Endothelial cell of umbilical vein (primary cell): ENCODE results near the gene PDX1. TPM values are rescaled to one million over a fixed set of nuclear protein-coding genes. Genes with fewer than 3 reads are reported as not detected.

Experiments used
- BruUV-seq: library from RNA; stranded (reverse); fragments of 400-500 nt; replicated peaks from 2 replicates; lab custom pipeline; 2021; lab: Mats Ljungman, UMichigan
- CTCF ChIA-PET: fragments of 300-600, 350-600 bp; sonication (Branson Sonifier 250); formaldehyde crosslinking; loops from one replicate; lab custom pipeline; 2021; ENCODE audit warnings: antibody characterized with exemption, inconsistent platforms; lab: Charles Lee
- POLR2A ChIA-PET: fragments of 300-600, 350-600 bp; sonication (Branson Sonifier 250); formaldehyde crosslinking; loops from one replicate; lab custom pipeline; 2021; ENCODE audit warnings: antibody characterized with exemption, inconsistent platforms; lab: Charles Lee
- DNase-seq: peaks from one replicate; pipeline ENCODE4 v3.0.0-alpha.2; 2011; ENCODE audit warnings: low read depth, low spot score
- FAIRE-seq: peaks from 2 replicates; lab custom pipeline; 2011; peaks lifted over from hg19 to GRCh38; lab: Jason Lieb, UNC
- H2AFZ ChIP-seq: 2 replicates; pipeline ENCODE4 v1.6.0; 2012; ENCODE audit warnings: low read depth, low read length, control low read depth, inconsistent platforms
- H3K27ac ChIP-seq: 2 replicates; pipeline ENCODE4 v1.5.1; 2011; ENCODE audit warnings: low read depth, mild to moderate bottlenecking, control low read depth, low read length, moderate library complexity; ENCODE audit not compliant: insufficient read depth
- H3K27me3 ChIP-seq, 2 experiments: 2 replicates each; pipeline versions ENCODE4 v1.6.0 to v1.6.1; 2011; ENCODE audit warnings: low read length in 2 of 2, mixed read lengths in 1 of 2; ENCODE audit not compliant: control insufficient read depth in 2 of 2, insufficient read depth in 2 of 2
- H3K36me3 ChIP-seq, 2 experiments: 2 replicates in 1 of 2; 3 replicates in 1 of 2; pipeline ENCODE4 v1.5.1; 2011; ENCODE audit warnings: low read length in 2 of 2, mild to moderate bottlenecking in 1 of 2, moderate library complexity in 1 of 2; ENCODE audit not compliant: control insufficient read depth in 2 of 2, insufficient read depth in 2 of 2; ENCODE audit errors: extremely low read depth in 1 of 2
- H3K4me1 ChIP-seq: 3 replicates; pipeline ENCODE4 v1.5.1; 2011; ENCODE audit warnings: mild to moderate bottlenecking, low read length; ENCODE audit not compliant: control insufficient read depth, insufficient read depth; ENCODE audit errors: extremely low read depth
- H3K4me2 ChIP-seq: 2 replicates; pipeline ENCODE4 v1.6.1; 2011; ENCODE audit warnings: low read length, control low read depth, mixed read lengths; ENCODE audit not compliant: insufficient read depth
- H3K4me3 ChIP-seq, 3 experiments: fragments of 200-600 bp in 1 of 3; sonication (generic), shearing (Covaris generic) in 1 of 3; replicated peaks in 1 of 3; 2 replicates each; pipeline ENCODE4 v1.5.1; 2011 to 2016; ENCODE audit warnings: control low read depth in 3 of 3, low read length in 3 of 3, mild to moderate bottlenecking in 2 of 3, inconsistent platforms in 1 of 3, low read depth in 1 of 3, moderate library complexity in 1 of 3; ENCODE audit not compliant: insufficient read depth in 1 of 3
- H3K79me2 ChIP-seq: 2 replicates; pipeline ENCODE4 v1.6.0; 2012; ENCODE audit warnings: low read length, inconsistent platforms; ENCODE audit not compliant: control insufficient read depth, insufficient read depth
- H3K9ac ChIP-seq: replicated peaks from 2 replicates; pipeline ENCODE3; 2011; ENCODE audit warnings: low read length, control low read depth; ENCODE audit not compliant: insufficient read depth; ENCODE audit errors: extremely low read depth
- H3K9me1 ChIP-seq: replicated peaks from 3 replicates; pipeline ENCODE4 v1.6.0; 2011; ENCODE audit warnings: mild to moderate bottlenecking, low read length; ENCODE audit not compliant: control insufficient read depth, insufficient read depth; ENCODE audit errors: extremely low read depth
- H3K9me3 ChIP-seq: replicated peaks from 2 replicates; pipeline ENCODE4 v1.5.1; 2012; ENCODE audit warnings: low read length, inconsistent platforms; ENCODE audit not compliant: control insufficient read depth, insufficient read depth
- H4K20me1 ChIP-seq: replicated peaks from 2 replicates; pipeline ENCODE3; 2011; ENCODE audit warnings: mild to moderate bottlenecking, low read length; ENCODE audit not compliant: control insufficient read depth, insufficient read depth; ENCODE audit errors: extremely low read depth
- CTCF ChIP-seq, 2 donors: IDR thresholded peaks; 1 replicate in 1 of 2; 2 replicates in 1 of 2; pipeline ENCODE4 v1.5.1; 2011; ENCODE audit warnings: low read length in 2 of 2, mild to moderate bottlenecking in 2 of 2, moderate library complexity in 2 of 2, control low read depth in 1 of 2, inconsistent platforms in 1 of 2, low read depth in 1 of 2; ENCODE audit not compliant: insufficient read depth in 1 of 2; ENCODE audit errors: extremely low read depth in 1 of 2
- EZH2 ChIP-seq: IDR thresholded peaks from 2 replicates; pipeline ENCODE4 v1.6.1; 2012; ENCODE audit warnings: borderline replicate concordance, low read depth, mild to moderate bottlenecking, moderate library complexity, low read length, inconsistent platforms; ENCODE audit not compliant: severe bottlenecking
- FOS ChIP-seq: IDR thresholded peaks from 2 replicates; pipeline ENCODE4 v1.6.1; 2011; ENCODE audit warnings: mild to moderate bottlenecking, low read length, moderate library complexity, borderline replicate concordance; ENCODE audit not compliant: insufficient read depth
- GATA2 ChIP-seq: IDR thresholded peaks from 2 replicates; pipeline ENCODE4 v1.7.0; 2011; ENCODE audit warnings: low read depth, mild to moderate bottlenecking, moderate library complexity, mixed read lengths, low read length; ENCODE audit not compliant: insufficient read length, insufficient read depth
- JUN ChIP-seq: IDR thresholded peaks from 2 replicates; pipeline ENCODE4 v1.6.1; 2011; ENCODE audit warnings: borderline replicate concordance, low read depth; ENCODE audit not compliant: insufficient read length, insufficient read depth
- MAX ChIP-seq: IDR thresholded peaks from 2 replicates; pipeline ENCODE4 v1.6.1; 2011; ENCODE audit not compliant: insufficient read depth, insufficient read length
- MYC ChIP-seq: IDR thresholded peaks from one replicate; pipeline ENCODE4 v1.6.1; 2011; ENCODE audit warnings: mild to moderate bottlenecking, low read depth, low read length
- POLR2A ChIP-seq: IDR thresholded peaks from 2 replicates; pipeline ENCODE4 v1.6.1; 2012; ENCODE audit warnings: low read depth, mild to moderate bottlenecking, control low read depth, low read length
- POLR2AphosphoS5 ChIP-seq: IDR thresholded peaks from 2 replicates; pipeline ENCODE4 v1.6.1; 2012; ENCODE audit warnings: low read depth, mild to moderate bottlenecking, control low read depth, low read length, moderate library complexity; ENCODE audit not compliant: insufficient read depth
- dilution Hi-C: fragments of 300-500 bp; cut with MboI; formaldehyde crosslinking; loops from one replicate; pipeline ENCODE4 v1.15.0; 2019; ENCODE audit warnings: low sequenced_read_pairs; ENCODE audit not compliant: extremely low pct_ligation_motif_present
- intact Hi-C: fragments of 100-400 bp; cut with micrococcal nuclease; formaldehyde crosslinking; loops from one replicate; pipeline ENCODE4 v1.10.0; 2022
- polyA plus RNA-seq, 4 experiments: library from polyadenylated mRNA; depleted of rRNA in 3 of 4; stranded (reverse) in 3 of 4; unstranded in 1 of 4; fragments of >200 nt; gene quantifications; 2 replicates each; pipeline versions ENCODE4 v1.2.1 to v1.2.3, GENCODE V29; 2011 to 2012; ENCODE audit warnings: missing spikeins in 1 of 4
- total RNA-seq: library from RNA; stranded (reverse); gene quantifications from 2 replicates; pipeline ENCODE4 v1.2.3, GENCODE V29; 2021

PDX1 gene
- total and polyA plus RNA-seq, 2 donors (not counting 3 experiments of a cell fraction or from before 2014, with no cell fraction given), result not detected

DNA sequence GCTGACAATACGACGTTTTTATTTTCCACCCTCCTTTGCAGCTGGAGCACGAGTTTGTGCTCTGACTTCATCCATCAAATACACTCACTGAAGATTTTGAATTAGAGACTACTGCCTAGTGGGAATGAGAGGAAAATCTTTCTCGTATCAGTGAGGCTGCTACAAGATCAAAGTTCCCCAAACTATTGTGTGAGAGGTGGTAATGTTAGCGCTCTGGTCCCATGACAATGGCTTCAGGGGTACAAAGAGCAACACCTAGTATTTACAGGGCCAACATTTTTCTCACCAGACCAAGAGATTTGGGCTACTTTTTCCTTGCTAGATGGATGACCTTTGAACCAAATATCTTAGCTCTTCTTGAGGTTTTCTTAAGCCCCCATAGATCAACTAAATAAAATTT is 30.3 kb upstream of the PDX1 start:
- H3K27ac ChIP-seq, result no peak overlapping the region
- no peaks in the 10 kb centered on the region for H4K20me1 ChIP-seq
- intact Hi-C loops (no loop called here), dilution Hi-C loops (no loop called here)
- no peak overlapping the region for H3K9ac ChIP-seq
- no peak for DNase-seq
- no peak overlapping the region for H3K4me2 ChIP-seq
- H3K9me1 ChIP-seq, result no peaks in the 10 kb centered on the region
- no peaks in the 10 kb centered on the region for H3K79me2 ChIP-seq
- no peaks in the 10 kb centered on the region for H3K4me1 ChIP-seq
- no peak for FAIRE-seq
- CTCF ChIA-PET, result no interaction called here
- BruUV-seq, result no TSS peak
- no peak overlapping the region for H2AFZ ChIP-seq
- TF ChIP-seq JUN, result no peak
- no peaks in the 10 kb centered on the region for H3K9me3 ChIP-seq
- peaks cover 0 to 16% of the 10 kb centered on the region in 2 experiments for H3K27me3 ChIP-seq
- POLR2A ChIA-PET, result no interaction called here
- H3K36me3 ChIP-seq, result no peaks in the 10 kb centered on the region
- H3K4me3 ChIP-seq, result no peak overlapping the region

GRCh38 chr13:27896726-27897125 is 23.1 kb upstream of the PDX1 start:
- dilution Hi-C loops, result no loop called here
- intact Hi-C loops, result no loop called here

More at GRCh38 chr13:27896726-27897125, 23.1 kb upstream of the PDX1 start:
- Histone ChIP-seq H3K9ac (no peak overlapping the region), H3K4me2 (no peak overlapping the region), H3K36me3 (no peaks in the 10 kb centered on the region), H3K27me3 (peaks cover 0 to 13% of the 10 kb centered on the region in 2 experiments), H4K20me1 (no peaks in the 10 kb centered on the region), H3K79me2 (no peaks in the 10 kb centered on the region), H3K27ac (no peak overlapping the region), H3K9me1 (no peaks in the 10 kb centered on the region), H3K4me1 (no peaks in the 10 kb centered on the region), H3K9me3 (no peaks in the 10 kb centered on the region), H3K4me3 (no peak overlapping the region), H2AFZ (no peak overlapping the region)
- ChIA-PET POLR2A (no interaction called here), CTCF (interaction anchor here (1.6 kb wide), 1 partner anchor 70 kb away, joined by 3 read pairs; no protein-coding TSS in a partner anchor)
- no TSS peak for BruUV-seq
- TF ChIP-seq FOS, result no peak
- TF ChIP-seq EZH2, result no peak
- no peak for TF ChIP-seq CTCF (IDR thresholded peaks at IDR 0.05; ENCODE audit: extremely low read depth in 1 of 2, insufficient read depth in 1 of 2, low read depth in 1 of 2, low read length in 2 of 2)
- no peak for TF ChIP-seq GATA2
- no peak for TF ChIP-seq POLR2A
- no peak for TF ChIP-seq MYC
- TF ChIP-seq POLR2AphosphoS5, result no peak
- TF ChIP-seq JUN, result no peak
- no peak for TF ChIP-seq MAX
- FAIRE-seq (no peak), DNase-seq (no peak)
